Common myeloid progenitor, CD34-positive (primary cell): ENCODE results near the gene LIG1.

Experiments
- CTCF ChIA-PET: fragments of 350-600 bp; sonication (Branson Sonifier 250); formaldehyde crosslinking; loops from one replicate; lab custom pipeline; 2021; ENCODE audit warnings: antibody characterized with exemption; lab: Charles Lee
- POLR2A ChIA-PET: fragments of 350-600 bp; sonication (Branson Sonifier 250); formaldehyde crosslinking; loops from one replicate; lab custom pipeline; 2021; ENCODE audit warnings: antibody characterized with exemption; lab: Charles Lee
- DNase-seq, 3 donors: peaks; one replicate each; pipeline versions ENCODE4 v3.0.0 to v3.0.0-alpha.2; 2013
- H3K27ac ChIP-seq, 2 experiments: 1 replicate in 1 of 2; 2 replicates in 1 of 2; pipeline ENCODE4 v1.7.0; 2013; ENCODE audit warnings: inconsistent platforms in 2 of 2, low read length in 2 of 2, mild to moderate bottlenecking in 2 of 2, low read depth in 1 of 2, moderate library complexity in 1 of 2; ENCODE audit not compliant: severe bottlenecking in 2 of 2, insufficient read depth in 1 of 2, poor library complexity in 1 of 2
- H3K27me3 ChIP-seq, 5 experiments: replicated peaks in 2 of 5; 1 replicate in 3 of 5; 2 replicates in 2 of 5; pipeline versions ENCODE4 v1.6.1 to v1.7.0; 2013; ENCODE audit warnings: low read length in 4 of 5, mild to moderate bottlenecking in 2 of 5, moderate library complexity in 2 of 5, inconsistent platforms in 1 of 5; ENCODE audit not compliant: insufficient read depth in 5 of 5, control insufficient read depth in 4 of 5
- H3K36me3 ChIP-seq, 4 experiments: 1 replicate in 2 of 4; 2 replicates in 2 of 4; pipeline versions ENCODE4 v1.6.1 to v1.7.0; 2013; ENCODE audit warnings: low read length in 3 of 4, control low read depth in 1 of 4, mild to moderate bottlenecking in 1 of 4; ENCODE audit not compliant: control insufficient read depth in 4 of 4, insufficient read depth in 4 of 4
- H3K4me1 ChIP-seq, 4 experiments: 1 replicate in 3 of 4; 2 replicates in 1 of 4; pipeline versions ENCODE4 v1.6.1 to v1.7.1; 2013; ENCODE audit warnings: low read length in 3 of 4, mild to moderate bottlenecking in 3 of 4, control low read depth in 1 of 4, inconsistent platforms in 1 of 4, moderate library complexity in 1 of 4; ENCODE audit not compliant: control insufficient read depth in 4 of 4, insufficient read depth in 4 of 4; ENCODE audit errors: control extremely low read depth in 1 of 4
- H3K4me3 ChIP-seq, 7 experiments: 1 replicate in 4 of 7; 2 replicates in 3 of 7; pipeline versions ENCODE4 v1.5.1 to v1.7.0; 2013; ENCODE audit warnings: mild to moderate bottlenecking in 7 of 7, low read length in 6 of 7, moderate library complexity in 6 of 7, inconsistent platforms in 2 of 7, low read depth in 2 of 7, control low read depth in 1 of 7; ENCODE audit not compliant: insufficient read depth in 4 of 7, control insufficient read depth in 1 of 7; ENCODE audit errors: extremely low read depth in 1 of 7
- H3K9me3 ChIP-seq, 5 experiments: 1 replicate in 4 of 5; 2 replicates in 1 of 5; pipeline versions ENCODE4 v1.6.1 to v1.7.1; 2013; ENCODE audit warnings: low read length in 4 of 5, mild to moderate bottlenecking in 2 of 5, inconsistent platforms in 1 of 5, low read depth in 1 of 5, moderate library complexity in 1 of 5; ENCODE audit not compliant: control insufficient read depth in 4 of 5, insufficient read depth in 2 of 5; ENCODE audit errors: control extremely low read depth in 1 of 5
- WGBS: methylation state at CpG from one replicate; pipeline ENCODE4 v1.1.5; 2013; ENCODE audit not compliant: insufficient coverage; 5-methylcytosine and 5-hydroxymethylcytosine counted together

LIG1 gene

DNA sequence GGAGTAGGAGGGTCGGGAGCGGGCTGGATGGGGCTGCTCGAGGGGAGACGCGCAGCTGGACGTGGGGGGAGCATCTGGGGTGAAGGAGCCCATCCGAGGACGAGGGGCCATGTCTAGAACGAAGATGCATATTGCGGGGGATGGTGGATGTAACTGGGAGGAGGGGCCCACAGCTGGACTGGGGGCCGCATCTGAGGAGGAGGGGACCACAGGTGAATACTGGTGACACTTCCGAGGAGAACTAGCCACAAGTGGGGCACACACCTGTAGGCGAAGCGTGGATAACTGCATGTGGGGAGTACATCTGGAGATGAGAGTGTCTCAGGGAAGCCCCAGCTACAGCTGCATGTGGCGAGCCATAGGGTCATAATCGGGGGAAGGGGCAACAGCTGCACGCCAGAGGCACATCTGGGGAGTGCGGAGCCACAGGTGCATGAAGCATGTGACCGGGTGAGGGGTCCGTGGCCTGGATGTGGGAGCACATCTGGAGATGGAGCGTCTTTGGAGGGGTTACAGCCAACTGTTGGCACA is 738 bp upstream of the LIG1 start:
- POLR2A ChIA-PET: interaction anchor here (0.6 kb wide), 1 partner anchor 978 kb away, joined by 3 read pairs; no protein-coding TSS in a partner anchor
- H3K27ac ChIP-seq: peak overlapping the region; percentile 28 to 84
- H3K9me3 ChIP-seq: no peaks in the 10 kb centered on the region
- peaks cover 4 to 28% (median 22%) of the 10 kb centered on the region in 4 experiments for H3K36me3 ChIP-seq
- 4% methylated on average over 20 of the region's 21 CpGs for WGBS
- no peaks in the 10 kb centered on the region for H3K27me3 ChIP-seq
- H3K4me1 ChIP-seq: peaks cover 8 to 26% (median 12%) of the 10 kb centered on the region in 4 experiments
- peak overlapping the region; percentile 41 to 98 (median 82) for H3K4me3 ChIP-seq
- CTCF ChIA-PET: interaction anchor here (2.0 kb wide), 1 partner anchor 33 kb away, joined by 8 read pairs; no protein-coding TSS in a partner anchor
- DNase-seq: no peak

DNA sequence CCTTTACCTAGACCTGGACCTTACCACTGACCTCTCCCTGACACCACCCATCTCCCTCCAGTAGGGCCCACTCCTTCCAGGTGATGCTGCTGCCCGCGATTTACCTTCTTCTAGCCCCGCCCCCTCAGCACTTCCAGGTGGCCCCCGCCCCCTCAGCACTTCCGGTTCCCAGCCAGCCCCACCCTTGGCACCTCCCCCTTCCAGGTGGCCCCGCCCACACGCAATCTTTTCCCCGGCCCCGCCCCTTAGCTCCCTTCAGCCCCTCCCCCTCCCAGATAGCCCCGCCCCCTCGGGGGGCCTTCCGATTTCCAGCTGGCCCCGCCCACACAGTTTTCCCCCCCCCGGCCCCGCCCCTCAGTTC is 586 bp downstream of the LIG1 start:
- Histone ChIP-seq H3K27ac (peak overlapping the region in 1 of 2 experiments; percentile 84), H3K9me3 (no peaks in the 10 kb centered on the region), H3K4me1 (peaks cover 8 to 20% (median 12%) of the 10 kb centered on the region in 4 experiments), H3K27me3 (no peaks in the 10 kb centered on the region), H3K4me3 (peak overlapping the region; percentile 79 to 98 (median 86)), H3K36me3 (peaks cover 5 to 27% (median 15%) of the 10 kb centered on the region in 4 experiments)
- ChIA-PET CTCF (interaction anchor here (0.8 kb wide), 1 partner anchor 16 kb away, joined by 3 read pairs; no protein-coding TSS in a partner anchor), POLR2A (no interaction called here)
- peak; percentile 72 to 78 (median 74) for DNase-seq
- WGBS: 0% methylated on average over 2 of the region's 15 CpGs

DNA sequence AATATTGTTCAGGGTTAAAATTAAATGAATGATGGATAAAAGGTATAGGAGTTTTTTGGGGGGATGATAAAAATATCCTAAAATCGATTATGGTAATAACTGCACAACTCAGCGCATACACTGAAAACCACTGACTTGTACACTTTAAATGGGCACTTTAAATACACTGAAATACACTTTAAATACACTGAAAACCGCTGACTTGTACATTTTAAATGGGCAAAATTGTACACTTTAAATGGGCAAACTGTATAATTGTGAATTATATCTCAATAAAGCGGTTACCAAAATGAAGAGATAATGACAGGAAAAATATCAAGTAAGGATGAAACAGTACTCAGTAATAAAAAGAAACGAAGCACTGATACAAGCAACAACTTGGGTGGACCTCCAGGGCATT is 1.5 kb downstream of the LIG1 start:
- no CpG with 5 or more reads among the region's 5 CpGs for WGBS
- DNase-seq: no peak
- H3K36me3 ChIP-seq: peaks cover 4 to 25% (median 10%) of the 10 kb centered on the region in 4 experiments
- H3K4me1 ChIP-seq: peaks cover 8 to 20% (median 12%) of the 10 kb centered on the region in 4 experiments
- no peak overlapping the region for H3K27ac ChIP-seq
- CTCF ChIA-PET: interaction anchor here (0.6 to 0.8 kb wide), 2 partner anchors 15 to 16 kb away, joined by 3 to 5 read pairs; no protein-coding TSS in a partner anchor
- peak overlapping the region in 1 of 7 experiments; percentile 91 for H3K4me3 ChIP-seq
- H3K27me3 ChIP-seq: no peaks in the 10 kb centered on the region
- no peaks in the 10 kb centered on the region for H3K9me3 ChIP-seq
- POLR2A ChIA-PET: no interaction called here

DNA sequence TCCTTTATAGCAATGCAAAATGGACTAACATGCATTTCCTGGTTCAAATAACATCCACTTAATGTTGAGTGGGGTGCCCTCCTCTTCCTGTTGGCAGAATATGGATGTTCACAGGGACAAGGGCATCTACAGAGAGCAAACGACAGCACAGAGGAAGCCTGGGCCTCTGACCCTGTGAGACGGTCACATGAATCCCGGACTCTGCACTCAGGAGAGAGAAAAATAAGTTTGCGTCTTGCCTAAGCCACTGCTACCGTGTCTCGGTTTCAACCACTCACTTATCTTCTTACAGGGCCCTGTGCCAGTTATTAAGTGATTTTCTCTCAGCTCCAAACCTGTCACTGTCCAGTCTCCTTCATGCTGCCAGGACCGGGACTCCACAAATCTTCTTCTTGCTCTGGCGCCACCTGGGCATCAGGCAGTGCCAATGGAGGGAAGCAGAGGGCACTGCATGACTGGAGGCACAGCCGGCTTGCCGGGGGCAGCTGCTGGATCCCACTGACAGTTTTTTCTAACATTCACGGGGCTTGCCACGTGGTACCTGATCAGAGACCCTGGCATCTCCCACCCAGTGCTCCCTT is 11.8 kb downstream of the LIG1 start:
- CTCF ChIA-PET: interaction anchor here (1.5 kb wide), 1 partner anchor 53 kb away, joined by 3 read pairs; no protein-coding TSS in a partner anchor
- no peak for DNase-seq

DNA sequence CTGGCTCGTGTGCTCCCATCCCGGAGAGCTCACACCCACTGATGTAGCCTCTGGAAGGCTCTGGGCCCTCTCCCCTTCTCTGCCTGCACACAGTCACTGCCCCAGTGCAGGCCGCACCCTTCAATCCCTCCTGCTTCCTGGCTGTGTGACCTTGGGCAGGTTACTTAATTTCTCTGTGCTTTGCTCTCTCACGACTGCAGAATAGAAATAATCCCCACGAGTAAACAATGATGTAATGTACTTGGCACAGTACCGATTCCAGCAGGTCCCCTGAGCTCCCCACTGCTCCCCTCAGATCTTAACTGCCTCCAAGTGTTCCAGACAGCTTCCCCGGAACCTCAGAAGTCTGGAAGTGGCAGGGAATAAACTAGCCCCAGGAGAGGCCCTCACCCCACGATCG is 16.1 kb downstream of the LIG1 start:
- Histone ChIP-seq H3K27ac (peak overlapping the region in 1 of 2 experiments; percentile 49), H3K36me3 (peaks cover 16 to 75% (median 35%) of the 10 kb centered on the region in 4 experiments), H3K4me1 (no peaks in the 10 kb centered on the region), H3K4me3 (no peak overlapping the region), H3K9me3 (no peaks in the 10 kb centered on the region), H3K27me3 (no peaks in the 10 kb centered on the region)
- WGBS: 92% methylated on average over 9 of the region's 9 CpGs
- no peak for DNase-seq
- CTCF ChIA-PET: interaction anchor here (0.8 to 7.4 kb wide), 8 partner anchors 15 to 192 kb away, joined by 3 to 85 read pairs (median 4); partner anchors contain the start of gene PLA2G4C
- POLR2A ChIA-PET: interaction anchor here (0.5 kb wide), 1 partner anchor 180 kb away, joined by 3 read pairs; no protein-coding TSS in a partner anchor

More for the DNA sequence above, 11.8 kb downstream of the LIG1 start:
- Histone ChIP-seq H3K27me3 (no peaks in the 10 kb centered on the region), H3K27ac (no peak overlapping the region), H3K4me3 (no peak overlapping the region), H3K9me3 (no peaks in the 10 kb centered on the region), H3K4me1 (no peaks in the 10 kb centered on the region), H3K36me3 (peaks cover 14 to 74% (median 38%) of the 10 kb centered on the region in 4 experiments)
- POLR2A ChIA-PET: no interaction called here
- 89% methylated on average over 12 of the region's 12 CpGs for WGBS

DNA sequence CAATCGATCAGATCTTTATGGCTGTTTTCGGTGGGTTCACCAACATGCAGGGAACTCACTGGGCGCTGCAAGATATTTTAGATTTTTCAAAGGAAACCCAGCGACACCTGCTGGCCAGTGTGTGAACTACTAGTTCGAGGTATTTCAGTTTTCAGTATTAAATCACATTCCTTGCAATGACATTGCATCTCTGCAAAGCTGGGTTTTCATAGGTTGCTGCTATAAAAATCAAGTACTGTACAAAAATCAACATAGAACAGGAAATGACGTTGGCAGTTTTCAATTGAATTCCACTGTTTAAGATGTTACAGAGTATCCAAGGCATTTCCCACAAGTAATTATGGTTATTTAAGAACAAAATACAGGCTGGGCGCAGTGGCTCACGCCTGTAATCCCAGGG is 17.6 kb downstream of the LIG1 start:
- H3K36me3 ChIP-seq: peaks cover 16 to 75% (median 31%) of the 10 kb centered on the region in 4 experiments
- H3K27ac ChIP-seq: no peak overlapping the region
- ChIA-PET CTCF (interaction anchor here (0.9 to 7.4 kb wide), 10 partner anchors 11 to 191 kb away, joined by 3 to 85 read pairs (median 4); partner anchors contain the start of gene PLA2G4C), POLR2A (no interaction called here)
- WGBS: 14% methylated on average over 5 of the region's 8 CpGs
- DNase-seq: peak; percentile 68 to 82 (median 81)
- H3K4me1 ChIP-seq: no peaks in the 10 kb centered on the region
- H3K9me3 ChIP-seq: no peaks in the 10 kb centered on the region
- no peaks in the 10 kb centered on the region for H3K27me3 ChIP-seq
- no peak overlapping the region for H3K4me3 ChIP-seq
